B cell (primary cell): ENCODE data around the gene ABHD3. TPM values are rescaled to one million over a fixed set of nuclear protein-coding genes. Genes with fewer than 3 reads are reported as not detected.

Source experiments
- ATAC-seq: fragments of 200-7000 bp; cut with Tn5 transposase; one replicate; pipeline ENCODE4 v1.10.0; 2021; ENCODE audit warnings: low read depth, mild to moderate bottlenecking, moderate number of reproducible peaks, moderate library complexity
- CTCF ChIA-PET: fragments of 350-600 bp; sonication (Branson Sonifier 250); formaldehyde crosslinking; loops from one replicate; lab custom pipeline; 2021; ENCODE audit warnings: antibody characterized with exemption, inconsistent platforms; lab: Charles Lee
- POLR2A ChIA-PET: fragments of 350-600 bp; sonication (Branson Sonifier 250); formaldehyde crosslinking; loops from one replicate; lab custom pipeline; 2021; ENCODE audit warnings: antibody characterized with exemption; lab: Charles Lee
- DNase-seq: peaks from one replicate; pipeline ENCODE4 v3.0.0; 2013
- H2AFZ ChIP-seq: 2 replicates; pipeline ENCODE4 v1.6.1; 2012; ENCODE audit warnings: mild to moderate bottlenecking, low read depth, low read length; ENCODE audit not compliant: insufficient read depth, poor library complexity, severe bottlenecking
- H3K27ac ChIP-seq, 2 donors: 1 replicate in 1 of 2; 2 replicates in 1 of 2; pipeline ENCODE4 v1.5.1; 2012 to 2013; ENCODE audit warnings: low read length in 2 of 2, mild to moderate bottlenecking in 2 of 2, moderate library complexity in 1 of 2
- H3K27me3 ChIP-seq, 4 experiments: fragments of 200-600 bp in 1 of 4; sonication (generic) in 1 of 4; replicated peaks in 1 of 4; 1 replicate in 2 of 4; 2 replicates in 2 of 4; pipeline versions ENCODE4 v1.6.1 to v1.7.0; 2013 to 2016; ENCODE audit warnings: low read length in 3 of 4, mild to moderate bottlenecking in 2 of 4, mixed read lengths in 1 of 4, moderate library complexity in 1 of 4; ENCODE audit not compliant: insufficient read depth in 4 of 4, control insufficient read depth in 3 of 4; ENCODE audit errors: control extremely low read depth in 1 of 4
- H3K36me3 ChIP-seq, 2 experiments: replicated peaks in 1 of 2; 1 replicate in 1 of 2; 2 replicates in 1 of 2; pipeline versions ENCODE4 v1.6.1 to v1.7.1; 2013; ENCODE audit warnings: low read length in 1 of 2; ENCODE audit not compliant: insufficient read depth in 2 of 2, control insufficient read depth in 1 of 2; ENCODE audit errors: control extremely low read depth in 1 of 2, extremely low read depth in 1 of 2
- H3K4me1 ChIP-seq, 2 donors: fragments of 200-600 bp in 1 of 2; sonication (generic) in 1 of 2; 1 replicate in 1 of 2; 2 replicates in 1 of 2; pipeline versions ENCODE4 v1.5.1 to v1.6.1; 2013 to 2017; ENCODE audit warnings: low read length in 2 of 2; ENCODE audit not compliant: control insufficient read depth in 2 of 2, insufficient read depth in 2 of 2
- H3K4me2 ChIP-seq: replicated peaks from 2 replicates; pipeline ENCODE3; 2012; ENCODE audit warnings: mild to moderate bottlenecking, low read depth, low read length; ENCODE audit not compliant: poor library complexity, severe bottlenecking
- H3K4me3 ChIP-seq, 5 experiments: fragments of 200-600 bp in 1 of 5; sonication (generic) in 1 of 5; 1 replicate in 3 of 5; 2 replicates in 2 of 5; pipeline versions ENCODE4 v1.5.1 to v1.7.0; 2011 to 2016; ENCODE audit warnings: low read length in 4 of 5, mild to moderate bottlenecking in 4 of 5, low read depth in 2 of 5, control low read depth in 1 of 5, moderate library complexity in 1 of 5; ENCODE audit not compliant: insufficient read depth in 1 of 5; ENCODE audit errors: control extremely low read depth in 1 of 5, extremely low read depth in 1 of 5
- H3K79me2 ChIP-seq: fragments of 200-600 bp; sonication (generic); one replicate; pipeline ENCODE4 v1.6.0; 2016; ENCODE audit warnings: low read length; ENCODE audit not compliant: control insufficient read depth, insufficient read depth
- H3K9ac ChIP-seq: fragments of 200-600 bp; sonication (generic); 2 replicates; pipeline ENCODE4 v1.6.1; 2017; ENCODE audit warnings: mild to moderate bottlenecking, low read length, moderate library complexity
- H3K9me3 ChIP-seq, 3 donors: one replicate each; pipeline versions ENCODE4 v1.6.1 to v1.7.1; 2013; ENCODE audit warnings: low read length in 2 of 3; ENCODE audit not compliant: control insufficient read depth in 2 of 3, insufficient read depth in 1 of 3; ENCODE audit errors: control extremely low read depth in 1 of 3
- H4K20me1 ChIP-seq: 2 replicates; pipeline ENCODE4 v1.6.0; 2012; ENCODE audit warnings: mild to moderate bottlenecking, low read length; ENCODE audit not compliant: insufficient read depth, control insufficient read depth, poor library complexity, severe bottlenecking
- H3K27ac Mint-ChIP-seq: one replicate; pipeline ENCODE4 v1.8.0; 2021; ENCODE audit warnings: mixed read lengths
- H3K27me3 Mint-ChIP-seq: one replicate; pipeline ENCODE4 v1.8.0; 2021; ENCODE audit warnings: mixed read lengths
- H3K4me1 Mint-ChIP-seq: one replicate; pipeline ENCODE4 v1.8.0; 2021; ENCODE audit warnings: mixed read lengths
- H3K4me3 Mint-ChIP-seq: one replicate; pipeline ENCODE4 v1.8.0; 2021; ENCODE audit warnings: mixed read lengths
- H3K9me3 Mint-ChIP-seq: one replicate; pipeline ENCODE4 v1.8.0; 2022; ENCODE audit warnings: mixed read lengths; ENCODE audit not compliant: insufficient read depth
- CTCF ChIP-seq: fragments of 200-600 bp; IDR thresholded peaks from one replicate; pipeline ENCODE4 v1.8.0; 2022; ENCODE audit warnings: antibody characterized with exemption, mild to moderate bottlenecking
- EZH2 ChIP-seq: IDR thresholded peaks from 2 replicates; pipeline ENCODE4 v1.6.1; 2012; ENCODE audit warnings: borderline replicate concordance, low read depth, mild to moderate bottlenecking, moderate library complexity, low read length; ENCODE audit not compliant: insufficient read depth, poor library complexity, severe bottlenecking
- WGBS: methylation state at CpG from one replicate; pipeline ENCODE4 v1.1.5; 2013; ENCODE audit warnings: missing lambda C conversion rate; ENCODE audit not compliant: insufficient coverage; 5-methylcytosine and 5-hydroxymethylcytosine counted together
- intact Hi-C: fragments of 100-400 bp; cut with micrococcal nuclease; formaldehyde crosslinking; loops from one replicate; pipeline ENCODE4 v1.10.0; 2022
- polyA plus RNA-seq: library from polyadenylated mRNA; depleted of rRNA; stranded (reverse); fragments of >200 nt; gene quantifications from 2 replicates; pipeline ENCODE4 v1.2.3, GENCODE V29; 2012
- total RNA-seq, 2 donors: library from RNA; stranded (reverse); fragments of 120-200 nt in 1 of 2; gene quantifications; 1 replicate in 1 of 2; 2 replicates in 1 of 2; pipeline versions ENCODE4 v1.2.3 to v1.2.4, GENCODE V29; 2013 to 2022

The ABHD3 gene
- total and polyA plus RNA-seq, 2 donors (not counting 1 experiment from before 2014, with no cell fraction given), result 24.7 to 27.6 TPM

GRCh38 chr18:21741312-21741561 is 36.7 kb upstream of the ABHD3 start:
- Mint-ChIP-seq H3K4me3 (peak overlapping the region; percentile 86), H3K4me1 (peaks cover 33% of the 10 kb centered on the region), H3K9me3 (no peaks in the 10 kb centered on the region), H3K27ac (no peak overlapping the region), H3K27me3 (no peaks in the 10 kb centered on the region)
- Histone ChIP-seq H3K9ac (peak overlapping the region; percentile 95), H3K27ac (peak overlapping the region in 1 of 2 donors; percentile 86), H3K79me2 (peaks cover 17% of the 10 kb centered on the region), H2AFZ (peak overlapping the region; percentile 99), H3K27me3 (no peaks in the 10 kb centered on the region), H3K36me3 (no peaks in the 10 kb centered on the region), H3K4me3 (peak overlapping the region in 4 of 5 experiments; percentile 88 to 98 (median 96)), H4K20me1 (peaks cover 5% of the 10 kb centered on the region), H3K4me2 (peak overlapping the region; percentile 99), H3K9me3 (no peaks in the 10 kb centered on the region), H3K4me1 (peaks cover 9 to 13% of the 10 kb centered on the region in 2 donors)
- intact Hi-C loops, result loop anchor here (2.0 kb wide), 1 partner anchor 56 kb away; no protein-coding TSS in a partner anchor
- under 1% methylated on average over 41 of the region's 41 CpGs for WGBS
- TF ChIP-seq CTCF (no peak), EZH2 (no peak)
- POLR2A ChIA-PET, result interaction anchor here (2.4 to 2.8 kb wide), 2 partner anchors 37 to 141 kb away, joined by 11 to 16 read pairs; partner anchors contain the start of genes ABHD3 and ESCO1
- DNase-seq (no peak), ATAC-seq (no peak)
- CTCF ChIA-PET, result no interaction called here

GRCh38 chr18:21740538-21741311 is 36.2 kb upstream of the ABHD3 start, which contains the start of gene MIB1:
Gene MIB1, plus strand, starts transcription at chr18:21740792. Its CDS starts 792 bp downstream, at chr18:21741584.
- peak; percentile 98 for DNase-seq
- H3K9ac ChIP-seq, result peak within 1 kb of the TSS; percentile 95
- H3K4me2 ChIP-seq, result peak within 1 kb of the TSS; percentile 99
- POLR2A ChIA-PET, result interaction anchor here (0.5 to 2.8 kb wide), 5 partner anchors 8 to 193 kb away, joined by 3 to 16 read pairs (median 5); partner anchors contain the start of genes ABHD3, ESCO1 and SNRPD1
- H3K4me3 ChIP-seq, result peak within 1 kb of the TSS; percentile 51 to 98 (median 94)
- peak within 1 kb of the TSS; percentile 95 for H3K4me3 Mint-ChIP-seq
- H2AFZ ChIP-seq, result peak within 1 kb of the TSS; percentile 99
- peak within 1 kb of the TSS; percentile 97 for H3K27ac Mint-ChIP-seq
- no peaks in the 10 kb centered on the region for H3K9me3 ChIP-seq
- H3K27me3 ChIP-seq, result no peaks in the 10 kb centered on the region
- ATAC-seq, result peak; percentile 98
- H3K9me3 Mint-ChIP-seq, result no peaks in the 10 kb centered on the region
- WGBS, result under 1% methylated on average over 76 of the region's 76 CpGs
- peaks cover 9 to 13% of the 10 kb centered on the region in 2 donors for H3K4me1 ChIP-seq
- TF ChIP-seq EZH2, result no peak
- no peak for TF ChIP-seq CTCF
- CTCF ChIA-PET, result interaction anchor here (1.0 to 1.2 kb wide), 3 partner anchors 36 to 140 kb away, joined by 3 to 10 read pairs (median 5); partner anchors contain the start of genes ABHD3 and ESCO1
- peaks cover 30% of the 10 kb centered on the region for H3K4me1 Mint-ChIP-seq
- H3K27me3 Mint-ChIP-seq, result no peaks in the 10 kb centered on the region
- H3K79me2 ChIP-seq, result peaks cover 17% of the 10 kb centered on the region
- H3K27ac ChIP-seq, result peak within 1 kb of the TSS; percentile 86
- H3K36me3 ChIP-seq, result no peaks in the 10 kb centered on the region
- peaks cover 5% of the 10 kb centered on the region for H4K20me1 ChIP-seq
- intact Hi-C loops, result loop anchor here (1.0 to 2.0 kb wide), 4 partner anchors 36 to 140 kb away; partner anchors contain the start of genes ABHD3, ESCO1 and SNRPD1
